ENCODE measurements around the gene PRDX3. TPM values are rescaled to one million over a fixed set of nuclear protein-coding genes. Genes with fewer than 3 reads are reported as not detected.

PRDX3 gene
- total RNA-seq, 2 donors from 2014 or later, result 168 to 250 TPM

DNA sequence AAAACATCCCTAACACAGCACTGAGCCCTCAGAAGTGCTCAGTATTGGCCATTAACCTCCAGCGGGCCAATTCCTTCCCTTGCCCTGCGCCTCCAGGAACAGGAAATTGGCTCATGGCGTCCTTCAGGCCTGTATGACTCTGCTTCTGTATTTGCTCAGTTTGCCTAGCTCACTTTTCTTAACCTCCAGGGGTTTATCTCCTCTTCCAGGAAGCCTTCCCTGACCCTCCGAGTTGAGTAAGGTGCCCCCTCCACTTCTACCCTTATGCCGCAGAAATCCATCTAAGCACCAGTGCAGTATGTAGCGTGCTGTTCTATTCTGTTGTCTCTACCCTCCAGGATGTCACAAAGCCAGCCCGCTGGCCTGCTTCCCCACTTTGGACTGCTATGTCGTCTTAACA, 12.0 kb downstream of the PRDX3 start:
- no peaks in the 10 kb centered on the region for H3K9me3 ChIP-seq
- no peaks in the 10 kb centered on the region for H3K27me3 ChIP-seq
- H3K27ac ChIP-seq, result peak overlapping the region in 1 of 2 donors; percentile 92
- peaks cover 0 to 18% of the 10 kb centered on the region in 2 donors for H3K4me1 ChIP-seq
- H3K36me3 ChIP-seq, result peaks cover 39% of the 10 kb centered on the region
- TF ChIP-seq, protein P1, sequence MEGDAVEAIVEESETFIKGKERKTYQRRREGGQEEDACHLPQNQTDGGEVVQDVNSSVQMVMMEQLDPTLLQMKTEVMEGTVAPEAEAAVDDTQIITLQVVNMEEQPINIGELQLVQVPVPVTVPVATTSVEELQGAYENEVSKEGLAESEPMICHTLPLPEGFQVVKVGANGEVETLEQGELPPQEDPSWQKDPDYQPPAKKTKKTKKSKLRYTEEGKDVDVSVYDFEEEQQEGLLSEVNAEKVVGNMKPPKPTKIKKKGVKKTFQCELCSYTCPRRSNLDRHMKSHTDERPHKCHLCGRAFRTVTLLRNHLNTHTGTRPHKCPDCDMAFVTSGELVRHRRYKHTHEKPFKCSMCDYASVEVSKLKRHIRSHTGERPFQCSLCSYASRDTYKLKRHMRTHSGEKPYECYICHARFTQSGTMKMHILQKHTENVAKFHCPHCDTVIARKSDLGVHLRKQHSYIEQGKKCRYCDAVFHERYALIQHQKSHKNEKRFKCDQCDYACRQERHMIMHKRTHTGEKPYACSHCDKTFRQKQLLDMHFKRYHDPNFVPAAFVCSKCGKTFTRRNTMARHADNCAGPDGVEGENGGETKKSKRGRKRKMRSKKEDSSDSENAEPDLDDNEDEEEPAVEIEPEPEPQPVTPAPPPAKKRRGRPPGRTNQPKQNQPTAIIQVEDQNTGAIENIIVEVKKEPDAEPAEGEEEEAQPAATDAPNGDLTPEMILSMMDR (IDR thresholded peaks at IDR 0.05), result no peak
- H3K4me3 ChIP-seq, result no peak overlapping the region
- no peak for DNase-seq (ENCODE audit: low spot score)

GRCh38 chr10:119166118-119166500, 12.5 kb downstream of the PRDX3 start:
- no peaks in the 10 kb centered on the region for H3K9me3 ChIP-seq

GRCh38 chr10:119165171-119166117, 13.2 kb downstream of the PRDX3 start, which contains the start of gene SFXN4:
SFXN4 (minus strand) TSS chr10:119165714; CDS start chr10:119165647, 67 bp downstream.
- TF ChIP-seq, protein P1 (IDR thresholded peaks at IDR 0.05), result peak in 1 of 2 donors; percentile 17
- Histone ChIP-seq H3K27me3 (no peaks in the 10 kb centered on the region), H3K4me1 (peaks cover 0 to 18% of the 10 kb centered on the region in 2 donors), H3K36me3 (peaks cover 40% of the 10 kb centered on the region), H3K9me3 (no peaks in the 10 kb centered on the region), H3K4me3 (peak within 1 kb of the TSS; percentile 67 to 73), H3K27ac (peak within 1 kb of the TSS; percentile 87 to 92)
- DNase-seq (ENCODE audit: low spot score), result peak; percentile 70

More at GRCh38 chr10:119166118-119166500, 12.5 kb downstream of the PRDX3 start:
- TF ChIP-seq, protein P1 (IDR thresholded peaks at IDR 0.05), result no peak
- Histone ChIP-seq H3K27me3 (no peaks in the 10 kb centered on the region), H3K4me1 (peaks cover 0 to 18% of the 10 kb centered on the region in 2 donors), H3K36me3 (peaks cover 35% of the 10 kb centered on the region), H3K4me3 (peak overlapping the region; percentile 67 to 73), H3K27ac (peak overlapping the region; percentile 87 to 92)
- DNase-seq (ENCODE audit: low spot score), result no peak

- Histone ChIP-seq H3K4me1 (peaks cover 0 to 18% of the 10 kb centered on the region in 2 donors), H3K27ac (no peak overlapping the region), H3K27me3 (no peaks in the 10 kb centered on the region), H3K9me3 (no peaks in the 10 kb centered on the region), H3K4me3 (no peak overlapping the region), H3K36me3 (peaks cover 37% of the 10 kb centered on the region)
- no peak for DNase-seq (ENCODE audit: low spot score)
- TF ChIP-seq, protein P1 (IDR thresholded peaks at IDR 0.05), result no peak
Measured at GRCh38 chr10:119162452-119163092, 16.0 kb downstream of the PRDX3 start.

- Histone ChIP-seq H3K4me1 (peaks cover 0 to 18% of the 10 kb centered on the region in 2 donors), H3K27me3 (no peaks in the 10 kb centered on the region), H3K36me3 (peaks cover 33% of the 10 kb centered on the region), H3K9me3 (no peaks in the 10 kb centered on the region), H3K27ac (no peak overlapping the region), H3K4me3 (no peak overlapping the region)
- no peak for DNase-seq (ENCODE audit: low spot score)
- TF ChIP-seq, protein P1 (IDR thresholded peaks at IDR 0.05), result no peak
Measured at GRCh38 chr10:119161680-119162451, 16.7 kb downstream of the PRDX3 start.
